OCI-LY7 (cell line): ENCODE results near the gene RMND5B. TPM values are rescaled to one million over a fixed set of nuclear protein-coding genes. Genes with fewer than 3 reads are reported as not detected.
A peak's percentile ranks its signal among the peaks of the same experiment; 100 is the strongest.

Experiments
- BruUV-seq: library from RNA; stranded (reverse); fragments of 400-500 nt; replicated peaks from 2 replicates; lab custom pipeline; 2021; lab: Mats Ljungman, UMichigan
- CTCF ChIA-PET: fragments of 300-600 bp; sonication (Branson Sonifier 250); formaldehyde crosslinking; loops from one replicate; lab custom pipeline; 2022; ENCODE audit warnings: antibody characterized with exemption; ENCODE audit not compliant: unreplicated experiment; lab: Charles Lee
- POLR2A ChIA-PET: fragments of 300-600 bp; sonication (Branson Sonifier 250); formaldehyde crosslinking; loops from one replicate; lab custom pipeline; 2022; ENCODE audit warnings: antibody characterized with exemption; lab: Charles Lee
- DNase-seq: peaks from one replicate; pipeline ENCODE4 v3.0.0-alpha.2; 2015; ENCODE audit warnings: low spot score
- H2AFZ ChIP-seq: fragments of 200-600 bp; sonication (generic), shearing (Covaris generic); 2 replicates; pipeline ENCODE4 v1.6.1; 2014; ENCODE audit warnings: mild to moderate bottlenecking, antibody characterized with exemption, low read length, moderate library complexity
- H3K27ac ChIP-seq: fragments of 200-600 bp; sonication (generic); 2 replicates; pipeline ENCODE4 v1.5.1; 2014; ENCODE audit warnings: mixed run types, low read depth, mild to moderate bottlenecking, moderate library complexity, low read length, inconsistent platforms; ENCODE audit not compliant: poor library complexity, severe bottlenecking
- H3K36me3 ChIP-seq: fragments of 200-600 bp; sonication (generic); 2 replicates; pipeline ENCODE4 v1.6.1; 2014; ENCODE audit warnings: mild to moderate bottlenecking, antibody characterized with exemption, low read length, moderate library complexity, mixed read lengths; ENCODE audit not compliant: insufficient read depth
- H3K4me1 ChIP-seq: fragments of 200-600 bp; sonication (generic); 2 replicates; pipeline ENCODE4 v1.5.1; 2014; ENCODE audit warnings: mild to moderate bottlenecking, low read length; ENCODE audit not compliant: insufficient read depth, poor library complexity, severe bottlenecking
- H3K4me2 ChIP-seq: fragments of 200-600 bp; sonication (generic); 2 replicates; pipeline ENCODE4 v1.6.1; 2014; ENCODE audit warnings: mild to moderate bottlenecking, low read length
- H3K4me3 ChIP-seq: fragments of 200-600 bp; sonication (generic); 2 replicates; pipeline ENCODE4 v1.5.1; 2014; ENCODE audit warnings: mild to moderate bottlenecking, low read depth, low read length; ENCODE audit not compliant: poor library complexity, severe bottlenecking
- H3K79me2 ChIP-seq: fragments of 200-600 bp; sonication (generic); 2 replicates; pipeline ENCODE4 v1.6.1; 2016; ENCODE audit warnings: low read depth, mild to moderate bottlenecking, low read length, moderate library complexity, mixed read lengths; ENCODE audit not compliant: insufficient read depth
- H3K9me2 ChIP-seq: fragments of 200-600 bp; sonication (generic); 2 replicates; pipeline ENCODE4 v1.6.1; 2016; ENCODE audit warnings: mild to moderate bottlenecking, low read length, mixed read lengths; ENCODE audit not compliant: insufficient read depth
- H3K9me3 ChIP-seq: fragments of 200-600 bp; sonication (generic); 2 replicates; pipeline ENCODE4 v1.6.1; 2014; ENCODE audit warnings: mild to moderate bottlenecking, mixed run types, low read length, mixed read lengths
- H4K20me1 ChIP-seq: fragments of 200-600 bp; sonication (generic); 2 replicates; pipeline ENCODE4 v1.6.1; 2014; ENCODE audit warnings: mild to moderate bottlenecking, antibody characterized with exemption, low read length, moderate library complexity, mixed read lengths; ENCODE audit not compliant: insufficient read depth
- EZH2phosphoT487 ChIP-seq: fragments of 200-600 bp; sonication (generic); IDR thresholded peaks from 2 replicates; pipeline ENCODE4 v1.6.1; 2018; ENCODE audit warnings: low read depth, borderline replicate concordance, mild to moderate bottlenecking, mixed run types, antibody characterized with exemption, low read length, moderate library complexity, mixed read lengths
- intact Hi-C: fragments of 100-400 bp; cut with micrococcal nuclease; formaldehyde crosslinking; loops from one replicate; pipeline ENCODE4 v1.10.0; 2022; ENCODE audit not compliant: unreplicated experiment
- total RNA-seq, 2 experiments: library from RNA; depleted of rRNA in 1 of 2; stranded (reverse); fragments of >200 nt in 1 of 2; shearing (Covaris generic) in 1 of 2; gene quantifications; 2 replicates each; pipeline ENCODE4 v1.2.3, GENCODE V29; 2014 to 2022
- TF ChIP-seq, protein P1 (sequence below): fragments of 200-600 bp; sonication (generic); conservative IDR thresholded peaks from 2 replicates; pipeline ENCODE4 v1.5.1; 2014; ENCODE audit warnings: mild to moderate bottlenecking, antibody characterized with exemption, low read length, moderate library complexity, mixed read lengths

Gene RMND5B
- total RNA-seq, 2 experiments from 2014 or later, result 63.2 to 68.3 TPM

- peak overlapping the region; percentile 73 for H2AFZ ChIP-seq
- no TSS peak for BruUV-seq
- ChIA-PET POLR2A (interaction anchor here (1.2 kb wide), 1 partner anchor 22 kb away, joined by 9 read pairs; the partner anchor contains the start of gene HNRNPAB), CTCF (no interaction called here)
- intact Hi-C loops, result no loop called here
- TF ChIP-seq EZH2phosphoT487, result no peak
- TF ChIP-seq, protein P1, sequence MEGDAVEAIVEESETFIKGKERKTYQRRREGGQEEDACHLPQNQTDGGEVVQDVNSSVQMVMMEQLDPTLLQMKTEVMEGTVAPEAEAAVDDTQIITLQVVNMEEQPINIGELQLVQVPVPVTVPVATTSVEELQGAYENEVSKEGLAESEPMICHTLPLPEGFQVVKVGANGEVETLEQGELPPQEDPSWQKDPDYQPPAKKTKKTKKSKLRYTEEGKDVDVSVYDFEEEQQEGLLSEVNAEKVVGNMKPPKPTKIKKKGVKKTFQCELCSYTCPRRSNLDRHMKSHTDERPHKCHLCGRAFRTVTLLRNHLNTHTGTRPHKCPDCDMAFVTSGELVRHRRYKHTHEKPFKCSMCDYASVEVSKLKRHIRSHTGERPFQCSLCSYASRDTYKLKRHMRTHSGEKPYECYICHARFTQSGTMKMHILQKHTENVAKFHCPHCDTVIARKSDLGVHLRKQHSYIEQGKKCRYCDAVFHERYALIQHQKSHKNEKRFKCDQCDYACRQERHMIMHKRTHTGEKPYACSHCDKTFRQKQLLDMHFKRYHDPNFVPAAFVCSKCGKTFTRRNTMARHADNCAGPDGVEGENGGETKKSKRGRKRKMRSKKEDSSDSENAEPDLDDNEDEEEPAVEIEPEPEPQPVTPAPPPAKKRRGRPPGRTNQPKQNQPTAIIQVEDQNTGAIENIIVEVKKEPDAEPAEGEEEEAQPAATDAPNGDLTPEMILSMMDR, result no peak
- H3K4me2 ChIP-seq, result peak overlapping the region; percentile 41; the same call in 1 of the 2 replicates
- H3K9me3 ChIP-seq, result peaks cover 4% of the 10 kb centered on the region; the same call in 1 of the 2 replicates
- H3K36me3 ChIP-seq, result no peaks in the 10 kb centered on the region
- H4K20me1 ChIP-seq, result no peaks in the 10 kb centered on the region
- no peaks in the 10 kb centered on the region for H3K79me2 ChIP-seq
- H3K4me3 ChIP-seq, result no peak overlapping the region
- no peak overlapping the region for H3K27ac ChIP-seq
- no peaks in the 10 kb centered on the region for H3K9me2 ChIP-seq
- H3K4me1 ChIP-seq, result peaks cover 9% of the 10 kb centered on the region
- peak; percentile 48 for DNase-seq
These were observed 51.5 kb downstream of the RMND5B start for GRCh38 chr5:178182158-178182876.

DNA sequence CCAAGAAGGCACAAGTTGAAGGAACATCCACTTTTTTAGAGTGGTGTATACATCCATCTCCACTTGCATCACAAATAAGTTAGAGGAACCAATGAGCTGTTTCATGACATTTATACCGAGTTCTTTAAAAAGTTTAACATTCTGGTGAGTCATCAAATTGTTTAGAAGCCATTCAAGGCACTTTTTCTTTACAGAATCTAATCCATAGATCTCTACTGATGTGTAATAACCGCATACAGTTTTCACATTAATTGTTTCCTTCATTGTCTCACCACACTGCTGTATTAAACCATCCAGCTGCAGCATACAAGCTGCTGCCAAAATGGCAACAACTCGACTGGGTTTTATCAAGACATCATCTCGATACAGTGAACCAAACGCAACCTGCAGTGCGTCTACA lies 55.6 kb downstream of the RMND5B start:
- intact Hi-C loops, result no loop called here
- Histone ChIP-seq H3K79me2 (no peaks in the 10 kb centered on the region), H3K9me2 (no peaks in the 10 kb centered on the region), H3K4me2 (no peak overlapping the region), H3K36me3 (no peaks in the 10 kb centered on the region), H3K4me1 (peaks cover 9% of the 10 kb centered on the region), H3K27ac (no peak overlapping the region), H3K9me3 (no peaks in the 10 kb centered on the region), H3K4me3 (no peak overlapping the region), H4K20me1 (no peaks in the 10 kb centered on the region), H2AFZ (no peak overlapping the region)
- TF ChIP-seq, protein P1, result no peak
- TF ChIP-seq EZH2phosphoT487, result no peak
- ChIA-PET CTCF (no interaction called here), POLR2A (no interaction called here)
- DNase-seq, result no peak
- BruUV-seq, result no TSS peak

- H3K9me3 ChIP-seq, result no peaks in the 10 kb centered on the region
- DNase-seq, result no peak
- BruUV-seq, result no TSS peak
- no peaks in the 10 kb centered on the region for H3K36me3 ChIP-seq
- TF ChIP-seq EZH2phosphoT487, result no peak
- TF ChIP-seq, protein P1, result no peak
- intact Hi-C loops, result no loop called here
- no peak within 1 kb of the TSS for H3K4me2 ChIP-seq
- no peak within 1 kb of the TSS for H2AFZ ChIP-seq
- H3K27ac ChIP-seq, result no peak within 1 kb of the TSS
- no peaks in the 10 kb centered on the region for H3K9me2 ChIP-seq
- H4K20me1 ChIP-seq, result no peaks in the 10 kb centered on the region
- POLR2A ChIA-PET, result no interaction called here
- CTCF ChIA-PET, result no interaction called here
- no peak within 1 kb of the TSS for H3K4me3 ChIP-seq
- no peaks in the 10 kb centered on the region for H3K79me2 ChIP-seq
- peaks cover 6% of the 10 kb centered on the region for H3K4me1 ChIP-seq
These were observed 56.2 kb downstream of the RMND5B start, which contains the start of gene GMCL2 for GRCh38 chr5:178187014-178187413. TSS of gene GMCL2 (minus strand) at chr5:178187371. CDS start at chr5:178187299, 72 bp downstream.
